ENCODE measurements around the gene MYO9B. TPM values are rescaled to one million over a fixed set of nuclear protein-coding genes. Genes with fewer than 3 reads are reported as not detected.

MYO9B gene
- total RNA-seq, 1 donor from 2014 or later = 100 TPM

- no peaks in the 10 kb centered on the region for H3K4me1 ChIP-seq
- intact Hi-C loops (cut with DNase I) = no loop called here
Measured at GRCh38 chr19:17061205-17061604, 14.4 kb upstream of the MYO9B start.

DNA sequence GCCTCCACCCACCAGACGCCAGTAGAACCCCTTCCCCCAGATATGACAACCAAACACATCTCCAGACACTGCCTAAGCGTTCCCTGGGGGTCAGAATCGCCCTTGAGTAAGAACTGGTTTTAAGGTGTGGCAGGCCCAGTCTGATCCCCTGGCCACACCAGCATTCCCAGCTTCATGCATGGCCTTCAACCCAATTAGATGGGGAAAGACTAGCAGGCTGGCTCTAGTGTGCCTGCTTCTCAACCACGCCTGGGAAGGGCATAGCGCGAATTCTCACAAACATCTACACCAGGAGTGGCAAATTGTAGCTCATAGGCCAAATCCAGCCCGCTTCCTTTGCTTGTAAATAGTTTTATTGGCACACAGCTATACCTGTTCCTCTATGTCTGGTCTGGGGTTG lies 13.9 kb upstream of the MYO9B start:
- Histone ChIP-seq H3K9me3 (no peaks in the 10 kb centered on the region), H3K27me3 (no peaks in the 10 kb centered on the region), H3K27ac (no peak overlapping the region), H3K4me3 (no peak overlapping the region), H3K4me1 (no peaks in the 10 kb centered on the region), H3K36me3 (peaks cover 0 to 23% of the 10 kb centered on the region in 2 donors)
- TF ChIP-seq, protein P1, sequence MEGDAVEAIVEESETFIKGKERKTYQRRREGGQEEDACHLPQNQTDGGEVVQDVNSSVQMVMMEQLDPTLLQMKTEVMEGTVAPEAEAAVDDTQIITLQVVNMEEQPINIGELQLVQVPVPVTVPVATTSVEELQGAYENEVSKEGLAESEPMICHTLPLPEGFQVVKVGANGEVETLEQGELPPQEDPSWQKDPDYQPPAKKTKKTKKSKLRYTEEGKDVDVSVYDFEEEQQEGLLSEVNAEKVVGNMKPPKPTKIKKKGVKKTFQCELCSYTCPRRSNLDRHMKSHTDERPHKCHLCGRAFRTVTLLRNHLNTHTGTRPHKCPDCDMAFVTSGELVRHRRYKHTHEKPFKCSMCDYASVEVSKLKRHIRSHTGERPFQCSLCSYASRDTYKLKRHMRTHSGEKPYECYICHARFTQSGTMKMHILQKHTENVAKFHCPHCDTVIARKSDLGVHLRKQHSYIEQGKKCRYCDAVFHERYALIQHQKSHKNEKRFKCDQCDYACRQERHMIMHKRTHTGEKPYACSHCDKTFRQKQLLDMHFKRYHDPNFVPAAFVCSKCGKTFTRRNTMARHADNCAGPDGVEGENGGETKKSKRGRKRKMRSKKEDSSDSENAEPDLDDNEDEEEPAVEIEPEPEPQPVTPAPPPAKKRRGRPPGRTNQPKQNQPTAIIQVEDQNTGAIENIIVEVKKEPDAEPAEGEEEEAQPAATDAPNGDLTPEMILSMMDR (IDR thresholded peaks at IDR 0.05) = no peak
- no peak for TF ChIP-seq POLR2A (IDR thresholded peaks at IDR 0.05)
- no peak for TF ChIP-seq POLR2AphosphoS5 (IDR thresholded peaks at IDR 0.05; ENCODE audit: insufficient read depth in 1 of 2, low read depth in 1 of 2)
- DNase-seq (ENCODE audit: extremely low spot score in 2 of 2) = no peak
- intact Hi-C loops (cut with DNase I) = no loop called here

More at GRCh38 chr19:17061205-17061604, 14.4 kb upstream of the MYO9B start:
- Histone ChIP-seq H3K27ac (no peak overlapping the region), H3K9me3 (no peaks in the 10 kb centered on the region), H3K36me3 (peaks cover 0 to 23% of the 10 kb centered on the region in 2 donors), H3K27me3 (no peaks in the 10 kb centered on the region), H3K4me3 (no peak overlapping the region)
- TF ChIP-seq POLR2A (IDR thresholded peaks at IDR 0.05) = no peak
- TF ChIP-seq, protein P1 (IDR thresholded peaks at IDR 0.05) = no peak
- TF ChIP-seq POLR2AphosphoS5 (IDR thresholded peaks at IDR 0.05; ENCODE audit: insufficient read depth in 1 of 2, low read depth in 1 of 2) = no peak
- no peak for DNase-seq (ENCODE audit: extremely low spot score in 2 of 2)

- no peaks in the 10 kb centered on the region for H3K4me1 ChIP-seq
- intact Hi-C loops (cut with DNase I) = no loop called here
- no peak for TF ChIP-seq POLR2AphosphoS5 (IDR thresholded peaks at IDR 0.05; ENCODE audit: insufficient read depth in 1 of 2, low read depth in 1 of 2)
- no peak for TF ChIP-seq POLR2A (IDR thresholded peaks at IDR 0.05)
- TF ChIP-seq, protein P1 (IDR thresholded peaks at IDR 0.05) = no peak
Measured at GRCh38 chr19:17063428-17063827, 12.1 kb upstream of the MYO9B start.

DNA sequence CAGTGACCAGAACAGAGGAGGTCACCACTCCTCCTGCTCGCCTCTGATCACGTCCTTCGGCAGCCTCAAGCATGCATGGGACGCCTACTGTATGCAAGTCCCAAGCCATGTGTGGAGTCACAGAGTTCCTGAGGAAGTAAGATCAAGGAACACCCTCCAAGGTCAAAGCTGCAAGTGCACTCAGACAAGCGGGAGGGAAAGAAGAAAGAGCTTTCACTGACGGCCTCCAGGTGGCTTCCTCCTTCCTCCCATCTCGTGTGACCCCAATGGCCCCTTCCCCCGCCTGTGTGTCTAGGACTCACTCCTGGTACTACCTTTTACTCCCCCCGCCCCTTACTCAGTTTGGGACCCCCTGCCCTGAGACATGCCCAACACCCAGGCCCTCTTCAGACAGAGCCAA lies 6.4 kb upstream of the MYO9B start:
- no peak for DNase-seq (ENCODE audit: extremely low spot score in 2 of 2)
- Histone ChIP-seq H3K27ac (no peak overlapping the region), H3K36me3 (no peaks in the 10 kb centered on the region), H3K4me3 (no peak overlapping the region), H3K27me3 (no peaks in the 10 kb centered on the region), H3K9me3 (no peaks in the 10 kb centered on the region), H3K4me1 (peaks cover 7% of the 10 kb centered on the region)
- no peak for TF ChIP-seq POLR2A (IDR thresholded peaks at IDR 0.05)
- TF ChIP-seq POLR2AphosphoS5 (IDR thresholded peaks at IDR 0.05; ENCODE audit: insufficient read depth in 1 of 2, low read depth in 1 of 2) = no peak
- TF ChIP-seq, protein P1 (IDR thresholded peaks at IDR 0.05) = no peak
- intact Hi-C loops (cut with DNase I) = loop anchor here (5.0 kb wide), 1 partner anchor 213 kb away; the partner anchor contains the start of gene ANKLE1

More at GRCh38 chr19:17063428-17063827, 12.1 kb upstream of the MYO9B start:
- Histone ChIP-seq H3K27ac (no peak overlapping the region), H3K9me3 (no peaks in the 10 kb centered on the region), H3K4me3 (no peak overlapping the region), H3K27me3 (no peaks in the 10 kb centered on the region), H3K36me3 (peaks cover 0 to 14% of the 10 kb centered on the region in 2 donors)
- no peak for DNase-seq (ENCODE audit: extremely low spot score in 2 of 2)

- intact Hi-C loops (cut with DNase I) = loop anchor here (10.0 kb wide), 1 partner anchor 64 kb away; no protein-coding TSS in a partner anchor
- no peaks in the 10 kb centered on the region for H3K27me3 ChIP-seq
- no peaks in the 10 kb centered on the region for H3K36me3 ChIP-seq
- TF ChIP-seq POLR2A (IDR thresholded peaks at IDR 0.05) (no peak), POLR2AphosphoS5 (IDR thresholded peaks at IDR 0.05; ENCODE audit: insufficient read depth in 1 of 2, low read depth in 1 of 2) (no peak)
- TF ChIP-seq, protein P1 (IDR thresholded peaks at IDR 0.05) = no peak
- H3K9me3 ChIP-seq = no peaks in the 10 kb centered on the region
- peaks cover 14% of the 10 kb centered on the region for H3K4me1 ChIP-seq
- no peak overlapping the region for H3K4me3 ChIP-seq
- no peak overlapping the region for H3K27ac ChIP-seq
- DNase-seq (ENCODE audit: extremely low spot score in 2 of 2) = no peak
Measured at GRCh38 chr19:17070421-17070820, 5.2 kb upstream of the MYO9B start.

All from vagina (tissue), 2 donors.